IMR-90 (cell line): ENCODE results near the gene ZNF277. TPM values are rescaled to one million over a fixed set of nuclear protein-coding genes. Genes with fewer than 3 reads are reported as not detected.
"Not testable (repeated sequence)": the region's sequence is repeated elsewhere in the genome, so short reads cannot be mapped to it uniquely, and the experiment has no call there.

Source experiments
- ATAC-seq: fragments of 200-7000 bp; cut with Tn5 transposase; 2 replicates; pipeline ENCODE4 v1.9.1; 2020; ENCODE audit warnings: low read depth, mild to moderate bottlenecking, moderate library complexity
- BruUV-seq: library from RNA; stranded (reverse); fragments of 400-500 nt; replicated peaks from 2 replicates; lab custom pipeline; 2021; lab: Mats Ljungman, UMichigan
- CTCF ChIA-PET: fragments of 300-600 bp; formaldehyde crosslinking; extraction: SDS; loops from one replicate; lab custom pipeline; 2021; ENCODE audit warnings: antibody characterized with exemption; lab: Yijun Ruan, JAX
- POLR2A ChIA-PET: fragments of 300-600 bp; sonication (Branson Sonifier 250); formaldehyde crosslinking; loops from one replicate; lab custom pipeline; 2022; ENCODE audit warnings: antibody characterized with exemption; ENCODE audit not compliant: unreplicated experiment; lab: Charles Lee
- DNase-seq: peaks from one replicate; pipeline ENCODE4 v3.0.0; 2013
- H2AFZ ChIP-seq: replicated peaks from 2 replicates; pipeline ENCODE3; 2013; ENCODE audit warnings: low read length, mild to moderate bottlenecking; ENCODE audit not compliant: poor library complexity
- H2AK5ac ChIP-seq: 2 replicates; pipeline ENCODE4 v1.6.1; 2013; ENCODE audit warnings: low read depth, low read length, inconsistent platforms
- H2AK9ac ChIP-seq: replicated peaks from 2 replicates; pipeline ENCODE3; 2013; ENCODE audit warnings: mild to moderate bottlenecking, low read depth, low read length, moderate library complexity; ENCODE audit not compliant: poor library complexity
- H2BK120ac ChIP-seq: 2 replicates; pipeline ENCODE4 v1.6.1; 2013; ENCODE audit warnings: low read depth, low read length, inconsistent platforms
- H2BK15ac ChIP-seq: 3 replicates; pipeline ENCODE4 v1.6.1; 2013; ENCODE audit warnings: low read depth, low read length, inconsistent platforms
- H2BK20ac ChIP-seq: 2 replicates; pipeline ENCODE4 v1.6.1; 2013; ENCODE audit warnings: low read depth, mild to moderate bottlenecking, inconsistent platforms, low read length, moderate library complexity
- H2BK5ac ChIP-seq: 2 replicates; pipeline ENCODE4 v1.6.1; 2013; ENCODE audit warnings: mild to moderate bottlenecking, low read depth, low read length, inconsistent platforms; ENCODE audit not compliant: poor library complexity, severe bottlenecking
- H3K14ac ChIP-seq: replicated peaks from 2 replicates; pipeline ENCODE4 v1.6.1; 2013; ENCODE audit warnings: low read depth, low read length, inconsistent platforms
- H3K18ac ChIP-seq: 2 replicates; pipeline ENCODE4 v1.6.1; 2013; ENCODE audit warnings: low read depth, low read length, control low read depth
- H3K23ac ChIP-seq: 2 replicates; pipeline ENCODE4 v1.6.1; 2013; ENCODE audit warnings: low read depth, low read length, inconsistent platforms
- H3K27ac ChIP-seq: 2 replicates; pipeline ENCODE4 v1.5.1; 2013; ENCODE audit warnings: mild to moderate bottlenecking, control low read depth, low read length; ENCODE audit not compliant: insufficient read depth
- H3K27me3 ChIP-seq: 2 replicates; pipeline ENCODE4 v1.6.1; 2013; ENCODE audit warnings: low read length; ENCODE audit not compliant: control insufficient read depth, insufficient read depth
- H3K36me3 ChIP-seq: 2 replicates; pipeline ENCODE4 v1.6.1; 2013; ENCODE audit warnings: low read length, mixed read lengths; ENCODE audit not compliant: control insufficient read depth, insufficient read depth
- H3K4ac ChIP-seq: 2 replicates; pipeline ENCODE4 v1.6.1; 2013; ENCODE audit warnings: low read depth, low read length, inconsistent platforms
- H3K4me1 ChIP-seq: 2 replicates; pipeline ENCODE4 v1.6.1; 2013; ENCODE audit warnings: low read length, mixed read lengths; ENCODE audit not compliant: control insufficient read depth, insufficient read depth
- H3K4me2 ChIP-seq: 2 replicates; pipeline ENCODE4 v1.6.1; 2013; ENCODE audit warnings: low read depth, mild to moderate bottlenecking, control low read depth, low read length, moderate library complexity
- H3K4me3 ChIP-seq: 2 replicates; pipeline ENCODE4 v1.5.1; 2013; ENCODE audit warnings: low read depth, mild to moderate bottlenecking, control low read depth, low read length, moderate library complexity; ENCODE audit not compliant: insufficient read depth
- H3K56ac ChIP-seq: 2 replicates; pipeline ENCODE4 v1.6.1; 2013; ENCODE audit warnings: low read length, inconsistent platforms; ENCODE audit not compliant: insufficient read depth; ENCODE audit errors: extremely low read depth
- H3K79me1 ChIP-seq, 2 experiments: 2 replicates each; pipeline ENCODE4 v1.6.1; 2013; ENCODE audit warnings: low read length in 2 of 2, inconsistent platforms in 1 of 2, low read depth in 1 of 2
- H3K9ac ChIP-seq: 2 replicates; pipeline ENCODE4 v1.6.1; 2013; ENCODE audit warnings: low read depth, low read length, control low read depth
- H3K9me1 ChIP-seq: 2 replicates; pipeline ENCODE4 v1.6.1; 2013; ENCODE audit warnings: low read length, inconsistent platforms; ENCODE audit not compliant: insufficient read depth
- H3K9me3 ChIP-seq: 2 replicates; pipeline ENCODE4 v1.6.1; 2013; ENCODE audit warnings: low read length; ENCODE audit not compliant: control insufficient read depth, insufficient read depth
- H4K20me1 ChIP-seq: 2 replicates; pipeline ENCODE4 v1.6.1; 2013; ENCODE audit warnings: low read length, inconsistent platforms; ENCODE audit not compliant: insufficient read depth
- H4K5ac ChIP-seq: 2 replicates; pipeline ENCODE4 v1.6.1; 2013; ENCODE audit warnings: mild to moderate bottlenecking, low read depth, low read length, control low read depth
- H4K8ac ChIP-seq, 2 experiments: 2 replicates each; pipeline ENCODE4 v1.6.1; 2013; ENCODE audit warnings: low read depth in 2 of 2, low read length in 2 of 2, control low read depth in 1 of 2, inconsistent platforms in 1 of 2
- H4K91ac ChIP-seq: 2 replicates; pipeline ENCODE4 v1.6.1; 2013; ENCODE audit warnings: low read depth, low read length, inconsistent platforms; ENCODE audit not compliant: insufficient read depth
- MXI1 ChIP-seq: IDR thresholded peaks from 2 replicates; pipeline ENCODE4 v1.6.1; 2012; ENCODE audit warnings: low read depth, mild to moderate bottlenecking, low read length, moderate library complexity, borderline replicate concordance
- WGBS, 2 experiments: methylation state at CpG; one replicate each; pipeline versions ENCODE4 v1.1.5 to v1.1.7; 2013; ENCODE audit warnings: missing lambda C conversion rate in 2 of 2; ENCODE audit not compliant: insufficient read length in 1 of 2; ENCODE audit errors: extremely low coverage in 2 of 2; 5-methylcytosine and 5-hydroxymethylcytosine counted together
- dilution Hi-C: fragments of 300-500 bp; cut with HindIII; formaldehyde crosslinking; loops from one replicate; pipeline ENCODE4 v1.14.3; 2018; ENCODE audit warnings: low sequenced_read_pairs; ENCODE audit not compliant: unreplicated experiment
- in situ Hi-C: fragments of 300-500 bp; cut with MboI; formaldehyde crosslinking; loops from 3 replicates; pipeline ENCODE4 v1.14.3; 2019; ENCODE audit warnings: low sequenced_read_pairs, inconsistent platforms, mixed read lengths
- intact Hi-C: fragments of 100-400 bp; cut with micrococcal nuclease; formaldehyde crosslinking; loops from 2 replicates; pipeline ENCODE4 v1.10.0; 2022
- polyA plus RNA-seq, 3 experiments: library from polyadenylated mRNA; depleted of rRNA; stranded (reverse); fragments of >200 nt; gene quantifications; 2 replicates each; pipeline ENCODE4 v1.2.3, GENCODE V29; 2012; ENCODE audit warnings: low replicate concordance in 1 of 3
- total RNA-seq: library from RNA; depleted of rRNA; stranded (reverse); fragments of >200 nt; gene quantifications from 2 replicates; pipeline ENCODE4 v1.2.3, GENCODE V29; 2012; rRNA removed

The ZNF277 gene
- total and polyA plus RNA-seq, 2 of the 4 experiments (the other 2 are of a cell fraction), result 7.3 to 21.3 TPM

DNA sequence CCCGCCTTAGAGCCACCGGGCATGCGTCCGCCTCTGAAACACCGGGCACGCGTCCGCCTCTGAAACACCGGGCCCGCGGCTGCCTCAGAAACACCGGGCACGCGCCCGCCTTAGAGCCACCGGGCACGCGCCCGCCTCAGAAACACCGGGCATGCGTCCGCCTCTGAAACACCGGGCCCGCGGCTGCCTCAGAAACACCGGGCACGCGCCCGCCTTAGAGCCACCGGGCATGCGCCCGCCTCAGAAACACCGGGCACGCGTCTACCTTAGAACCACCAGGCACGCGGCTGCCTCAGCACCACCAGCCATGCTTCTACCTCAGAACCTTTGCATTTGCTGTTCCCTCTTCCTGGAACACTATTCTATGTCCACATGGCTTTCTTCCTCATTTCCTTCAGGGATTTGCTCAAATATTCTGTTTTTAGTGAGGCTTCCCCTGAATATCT lies 185.4 kb downstream of the ZNF277 start:
- CTCF ChIA-PET, BruUV-seq, H2BK120ac ChIP-seq, H3K4ac ChIP-seq, H3K56ac ChIP-seq, H3K9me3 ChIP-seq, H2BK15ac ChIP-seq, H4K91ac ChIP-seq, H2BK20ac ChIP-seq, H3K36me3 ChIP-seq, POLR2A ChIA-PET, H3K79me1 ChIP-seq, in situ Hi-C loops, dilution Hi-C loops, H2AK9ac ChIP-seq, H3K9me1 ChIP-seq, H3K23ac ChIP-seq, H4K20me1 ChIP-seq, H2AK5ac ChIP-seq, H4K5ac ChIP-seq, H3K18ac ChIP-seq, H3K27me3 ChIP-seq, H2BK5ac ChIP-seq, H3K4me1 ChIP-seq: not testable (repeated sequence)
- TF ChIP-seq MXI1, result 0 out of 2 replicates have a peak, but pooled peaks have one; percentile 50
- intact Hi-C loops, result loop anchor here (5.0 kb wide), 1 partner anchor 185 kb away; the partner anchor contains the start of genes DOCK4 and ZNF277
- Histone ChIP-seq H4K8ac (peak overlapping the region; percentile 51 to 76; a peak in 3 of 4 replicates), H3K27ac (peak overlapping the region; percentile 25; the same call in 1 of the 2 replicates), H3K9ac (peak overlapping the region; percentile 55), H2AFZ (peak overlapping the region; percentile 85), H3K14ac (0 out of 2 replicates have a peak overlapping the region, but pooled peaks have one; percentile 64), H3K4me2 (peak overlapping the region; percentile 84), H3K4me3 (peak overlapping the region; percentile 52)
- WGBS, 2 experiments, result 2% methylated on average over 16 of the region's 37 CpGs; no CpG with 5 or more reads in 1 of the 2 experiments
- DNase-seq (peak; percentile 43), ATAC-seq (peak; percentile 60; the same call in 1 of the 2 replicates)

Other genes starting within 250 kb of the ZNF277 start
- 12.2 and 14.2 TPM in 2 replicates for gene DOCK4, start 296 bp upstream of the ZNF277 start, total RNA-seq
- 4.2 and 4.4 TPM in 2 replicates for gene DOCK4, start 296 bp upstream of the ZNF277 start, polyA plus RNA-seq (2012; rRNA removed)
- 18.3 and 24.2 TPM in 2 replicates for gene IFRD1, start 243.8 kb downstream of the ZNF277 start, total RNA-seq
- 16.6 and 25.3 TPM in 2 replicates for gene IFRD1, start 243.8 kb downstream of the ZNF277 start, polyA plus RNA-seq (2012; rRNA removed)